ENCODE data around the gene MICAL2.

Gene MICAL2

GRCh38 chr11:12235947-12236743 lies 125.8 kb downstream of the MICAL2 start:
- Mint-ChIP-seq H3K9me3 (no peaks in the 10 kb centered on the region), H3K27ac (no peak overlapping the region), H3K4me1 (ENCODE audit: low read depth) (peaks cover 22% of the 10 kb centered on the region), H3K27me3 (no peaks in the 10 kb centered on the region), H3K4me3 (no peak overlapping the region), H3K36me3 (ENCODE audit: low read depth) (peaks cover 90% of the 10 kb centered on the region)
- intact Hi-C loops (cut with micrococcal nuclease) = loop anchor here (1.0 to 10.0 kb wide), 2 partner anchors 121 to 189 kb away; partner anchors contain the start of gene MICAL2

- Mint-ChIP-seq H3K27me3 (no peaks in the 10 kb centered on the region), H3K4me3 (no peak overlapping the region), H3K4me1 (ENCODE audit: low read depth) (peaks cover 27% of the 10 kb centered on the region), H3K27ac (no peak overlapping the region), H3K9me3 (no peaks in the 10 kb centered on the region), H3K36me3 (ENCODE audit: low read depth) (peaks cover 90% of the 10 kb centered on the region)
- intact Hi-C loops (cut with micrococcal nuclease) = loop anchor here (1.0 to 10.0 kb wide), 2 partner anchors 122 to 189 kb away; partner anchors contain the start of gene MICAL2
Observed at GRCh38 chr11:12236744-12237101, 126.3 kb downstream of the MICAL2 start.

- Mint-ChIP-seq H3K4me3 (no peak overlapping the region), H3K36me3 (ENCODE audit: low read depth) (peaks cover 90% of the 10 kb centered on the region), H3K4me1 (ENCODE audit: low read depth) (peaks cover 34% of the 10 kb centered on the region), H3K27ac (no peak overlapping the region), H3K27me3 (no peaks in the 10 kb centered on the region), H3K9me3 (no peaks in the 10 kb centered on the region)
- intact Hi-C loops (cut with micrococcal nuclease) = loop anchor here (10.0 kb wide), 1 partner anchor 123 kb away; the partner anchor contains the start of gene MICAL2
Observed at GRCh38 chr11:12237381-12237784, 127.0 kb downstream of the MICAL2 start.

GRCh38 chr11:12238420-12238819 lies 128.0 kb downstream of the MICAL2 start:
- peaks cover 90% of the 10 kb centered on the region for H3K36me3 Mint-ChIP-seq (ENCODE audit: low read depth)
- peaks cover 44% of the 10 kb centered on the region for H3K4me1 Mint-ChIP-seq (ENCODE audit: low read depth)
- H3K27me3 Mint-ChIP-seq = no peaks in the 10 kb centered on the region
- intact Hi-C loops (cut with micrococcal nuclease) = loop anchor here (10.0 kb wide), 1 partner anchor 124 kb away; the partner anchor contains the start of gene MICAL2
- H3K27ac Mint-ChIP-seq = no peak overlapping the region
- no peaks in the 10 kb centered on the region for H3K9me3 Mint-ChIP-seq
- H3K4me3 Mint-ChIP-seq = no peak overlapping the region

- H3K27ac Mint-ChIP-seq = no peak overlapping the region
- intact Hi-C loops (cut with micrococcal nuclease) = loop anchor here (10.0 kb wide), 1 partner anchor 125 kb away; the partner anchor contains the start of gene MICAL2
- H3K4me1 Mint-ChIP-seq (ENCODE audit: low read depth) = peaks cover 45% of the 10 kb centered on the region
- H3K4me3 Mint-ChIP-seq = no peak overlapping the region
- H3K9me3 Mint-ChIP-seq = no peaks in the 10 kb centered on the region
- peaks cover 90% of the 10 kb centered on the region for H3K36me3 Mint-ChIP-seq (ENCODE audit: low read depth)
- H3K27me3 Mint-ChIP-seq = no peaks in the 10 kb centered on the region
Observed at GRCh38 chr11:12239396-12239795, 129.0 kb downstream of the MICAL2 start.

- intact Hi-C loops (cut with micrococcal nuclease) = loop anchor here (10.0 kb wide), 1 partner anchor 125 kb away; the partner anchor contains the start of gene MICAL2
- Mint-ChIP-seq H3K36me3 (ENCODE audit: low read depth) (peaks cover 90% of the 10 kb centered on the region), H3K4me1 (ENCODE audit: low read depth) (peaks cover 45% of the 10 kb centered on the region), H3K27ac (peak overlapping the region; percentile 44), H3K4me3 (no peak overlapping the region), H3K9me3 (no peaks in the 10 kb centered on the region), H3K27me3 (no peaks in the 10 kb centered on the region)
Observed at GRCh38 chr11:12239804-12240371, 129.5 kb downstream of the MICAL2 start.

GRCh38 chr11:12240677-12241076 lies 130.3 kb downstream of the MICAL2 start:
- Mint-ChIP-seq H3K4me3 (no peak overlapping the region), H3K27ac (peak overlapping the region; percentile 44), H3K27me3 (no peaks in the 10 kb centered on the region), H3K9me3 (no peaks in the 10 kb centered on the region), H3K36me3 (ENCODE audit: low read depth) (peaks cover 89% of the 10 kb centered on the region), H3K4me1 (ENCODE audit: low read depth) (peaks cover 44% of the 10 kb centered on the region)
- intact Hi-C loops (cut with micrococcal nuclease) = no loop called here

GRCh38 chr11:12241401-12241800 lies 131.0 kb downstream of the MICAL2 start:
- intact Hi-C loops (cut with micrococcal nuclease) = no loop called here
- Mint-ChIP-seq H3K27ac (no peak overlapping the region), H3K9me3 (no peaks in the 10 kb centered on the region), H3K36me3 (ENCODE audit: low read depth) (peaks cover 88% of the 10 kb centered on the region), H3K27me3 (no peaks in the 10 kb centered on the region), H3K4me1 (ENCODE audit: low read depth) (peaks cover 37% of the 10 kb centered on the region), H3K4me3 (no peak overlapping the region)

- no peaks in the 10 kb centered on the region for H3K27me3 Mint-ChIP-seq
- peak overlapping the region; percentile 43 for H3K27ac Mint-ChIP-seq
- intact Hi-C loops (cut with micrococcal nuclease) = no loop called here
- H3K4me1 Mint-ChIP-seq (ENCODE audit: low read depth) = peaks cover 37% of the 10 kb centered on the region
- peaks cover 88% of the 10 kb centered on the region for H3K36me3 Mint-ChIP-seq (ENCODE audit: low read depth)
- H3K4me3 Mint-ChIP-seq = no peak overlapping the region
- H3K9me3 Mint-ChIP-seq = no peaks in the 10 kb centered on the region
Observed at GRCh38 chr11:12241971-12242672, 131.7 kb downstream of the MICAL2 start.

GRCh38 chr11:12242966-12243365 lies 132.6 kb downstream of the MICAL2 start:
- intact Hi-C loops (cut with micrococcal nuclease) = no loop called here
- no peaks in the 10 kb centered on the region for H3K9me3 Mint-ChIP-seq

GRCh38 chr11:12243486-12243885 lies 133.1 kb downstream of the MICAL2 start:
- Mint-ChIP-seq H3K4me1 (ENCODE audit: low read depth) (peaks cover 37% of the 10 kb centered on the region), H3K4me3 (no peak overlapping the region), H3K9me3 (no peaks in the 10 kb centered on the region), H3K36me3 (ENCODE audit: low read depth) (peaks cover 90% of the 10 kb centered on the region), H3K27me3 (no peaks in the 10 kb centered on the region), H3K27ac (no peak overlapping the region)
- intact Hi-C loops (cut with micrococcal nuclease) = no loop called here

More at GRCh38 chr11:12242966-12243365, 132.6 kb downstream of the MICAL2 start:
- Mint-ChIP-seq H3K27me3 (no peaks in the 10 kb centered on the region), H3K4me3 (no peak overlapping the region), H3K36me3 (ENCODE audit: low read depth) (peaks cover 90% of the 10 kb centered on the region), H3K27ac (peak overlapping the region; percentile 43), H3K4me1 (ENCODE audit: low read depth) (peaks cover 37% of the 10 kb centered on the region)

GRCh38 chr11:12243911-12244550 lies 133.6 kb downstream of the MICAL2 start:
- Mint-ChIP-seq H3K27me3 (no peaks in the 10 kb centered on the region), H3K36me3 (ENCODE audit: low read depth) (peaks cover 90% of the 10 kb centered on the region), H3K4me1 (ENCODE audit: low read depth) (peaks cover 37% of the 10 kb centered on the region), H3K9me3 (no peaks in the 10 kb centered on the region), H3K4me3 (no peak overlapping the region), H3K27ac (no peak overlapping the region)
- intact Hi-C loops (cut with micrococcal nuclease) = no loop called here

GRCh38 chr11:12245091-12245490 lies 134.7 kb downstream of the MICAL2 start:
- H3K27ac Mint-ChIP-seq = no peak overlapping the region

More at GRCh38 chr11:12245091-12245490, 134.7 kb downstream of the MICAL2 start:
- H3K36me3 Mint-ChIP-seq (ENCODE audit: low read depth) = peaks cover 97% of the 10 kb centered on the region
- intact Hi-C loops (cut with micrococcal nuclease) = no loop called here
- no peak overlapping the region for H3K4me3 Mint-ChIP-seq
- peaks cover 33% of the 10 kb centered on the region for H3K4me1 Mint-ChIP-seq (ENCODE audit: low read depth)
- H3K9me3 Mint-ChIP-seq = no peaks in the 10 kb centered on the region
- no peaks in the 10 kb centered on the region for H3K27me3 Mint-ChIP-seq
